HepG2 (cell line): ENCODE results near the gene FBXO24. TPM values are rescaled to one million over a fixed set of nuclear protein-coding genes. Genes with fewer than 3 reads are reported as not detected.

Experiments
- EP300 ChIP-seq, 3 experiments: sonication (generic) in 1 of 3; formaldehyde crosslinking in 1 of 3; IDR thresholded peaks; 2 replicates each; pipeline versions ENCODE4 v1.5.1 to v1.6.1; 2011 to 2020; ENCODE audit warnings: low read depth in 2 of 3, low read length in 2 of 3, borderline replicate concordance in 1 of 3, improper control_type of control experiment in 1 of 3, mild to moderate bottlenecking in 1 of 3, missing genetic modification reagents in 1 of 3, moderate library complexity in 1 of 3
- HDAC2 ChIP-seq: sonication (generic); formaldehyde crosslinking; IDR thresholded peaks from 2 replicates; pipeline ENCODE4 v1.4.0; 2020; ENCODE audit warnings: missing genetic modification reagents
- MBD4 ChIP-seq: IDR thresholded peaks from 2 replicates; pipeline ENCODE4 v1.6.1; 2012; ENCODE audit warnings: low read length, inconsistent platforms, borderline replicate concordance
- PCBP1 ChIP-seq: fragments of 200-400 bp; formaldehyde crosslinking; IDR thresholded peaks from 2 replicates; pipeline ENCODE4 v1.6.1; 2017; ENCODE audit warnings: mild to moderate bottlenecking, low read depth, low read length, borderline replicate concordance
- PCBP2 ChIP-seq: fragments of 200-400 bp; formaldehyde crosslinking; optimal IDR thresholded peaks from 2 replicates; pipeline ENCODE3; 2018; ENCODE audit warnings: low read length, low read depth; ENCODE audit not compliant: poor library complexity, severe bottlenecking
- RBAK ChIP-seq: sonication (generic); formaldehyde crosslinking; IDR thresholded peaks from 2 replicates; pipeline ENCODE4 v1.5.1; 2020; ENCODE audit warnings: mild to moderate bottlenecking, missing genetic modification reagents
- RFXANK ChIP-seq: IDR thresholded peaks from 2 replicates; pipeline ENCODE4 v1.6.1; 2016
- SATB2 ChIP-seq: sonication (generic); formaldehyde crosslinking; IDR thresholded peaks from 2 replicates; pipeline ENCODE4 v1.5.0; 2020; ENCODE audit warnings: missing genetic modification reagents
- SNAPC4 ChIP-seq: sonication (generic); formaldehyde crosslinking; IDR thresholded peaks from 2 replicates; pipeline ENCODE4 v1.4.0; 2020; ENCODE audit warnings: mild to moderate bottlenecking, missing genetic modification reagents
- TRIM24 ChIP-seq: sonication (generic); formaldehyde crosslinking; IDR thresholded peaks from 2 replicates; pipeline ENCODE4 v1.8.0; 2022; ENCODE audit warnings: mild to moderate bottlenecking, missing genetic modification reagents
- ZNF253 ChIP-seq: sonication (generic); formaldehyde crosslinking; IDR thresholded peaks from 2 replicates; pipeline ENCODE4 v1.8.0; 2022; ENCODE audit warnings: mild to moderate bottlenecking, missing genetic modification reagents, borderline replicate concordance
- ZNF280D ChIP-seq: sonication (generic); formaldehyde crosslinking; IDR thresholded peaks from 2 replicates; pipeline ENCODE4 v1.5.1; 2020; ENCODE audit warnings: mild to moderate bottlenecking, missing genetic modification reagents
- ZNF484 ChIP-seq: sonication (generic); formaldehyde crosslinking; IDR thresholded peaks from 2 replicates; pipeline ENCODE4 v1.5.1; 2020; ENCODE audit warnings: mild to moderate bottlenecking, low read depth, missing genetic modification reagents, borderline replicate concordance
- ZNF639 ChIP-seq: conservative IDR thresholded peaks from 2 replicates; pipeline ENCODE4 v1.6.1; 2018; ENCODE audit warnings: missing genetic modification reagents
- ZNF737 ChIP-seq: sonication (generic); formaldehyde crosslinking; IDR thresholded peaks from 2 replicates; pipeline ENCODE4 v1.5.0; 2020; ENCODE audit warnings: missing genetic modification reagents, mild to moderate bottlenecking, borderline replicate concordance
- ZNF761 ChIP-seq: sonication (generic); formaldehyde crosslinking; conservative IDR thresholded peaks from 2 replicates; pipeline ENCODE4 v1.4.0; 2020; ENCODE audit warnings: mild to moderate bottlenecking, missing genetic modification reagents
- ZNF770 ChIP-seq: sonication (generic); formaldehyde crosslinking; IDR thresholded peaks from 2 replicates; pipeline ENCODE4 v1.5.0; 2020; ENCODE audit warnings: mild to moderate bottlenecking, missing genetic modification reagents
- polyA plus RNA-seq, 8 experiments: library from polyadenylated mRNA; depleted of rRNA in 3 of 8; stranded (reverse) in 7 of 8; unstranded in 1 of 8; fragments of >200 nt; fragmentation: Illumina TruSeq in 4 of 8; extraction: Trizol in 4 of 8; gene quantifications; 2 replicates each; pipeline versions ENCODE4 v1.2.1 to v1.2.3, GENCODE V29; 2011 to 2016; ENCODE audit warnings: low read depth in 4 of 8, missing spikeins in 1 of 8, mixed read lengths in 1 of 8; ENCODE audit not compliant: insufficient read depth in 1 of 8
- total RNA-seq, 5 experiments: library from RNA; depleted of rRNA; stranded (reverse); fragments of >200 nt; fragmentation: Illumina TruSeq; extraction: Trizol; gene quantifications; 2 replicates each; pipeline ENCODE4 v1.2.3, GENCODE V29; 2016; ENCODE audit warnings: low read depth in 1 of 5

The FBXO24 gene
- total and polyA plus RNA-seq, 2 of the 13 experiments (the other 11 are each of a cell fraction or from before 2014, with no cell fraction given) = 0.20 to 0.55 TPM

- TF ChIP-seq PCBP1 (peak; percentile 93), ZNF484 (no peak), ZNF737 (CRISPR knock-in tag) (no peak), MBD4 (no peak), HDAC2 (CRISPR knock-in tag) (peak; percentile 61), ZNF280D (CRISPR knock-in tag) (peak; percentile 49; the same call in 1 of the 2 replicates), ZNF761 (CRISPR knock-in tag) (no peak; the same call in 1 of the 2 replicates), ZNF253 (CRISPR knock-in tag) (no peak), ZNF639 (CRISPR knock-in tag) (0 out of 2 replicates have a peak, but pooled peaks have one; percentile 32), EP300 (IDR thresholded peaks at IDR 0.05; ENCODE audit: low read depth in 2 of 2, low read length in 2 of 2) (peak; percentile 72 to 79), EP300 (CRISPR knock-in tag; IDR thresholded peaks at IDR 0.05; ENCODE audit: borderline replicate concordance) (peak; percentile 43; the same call in 1 of the 2 replicates), RFXANK (no peak), TRIM24 (no peak), RBAK (CRISPR knock-in tag) (no peak), SATB2 (CRISPR knock-in tag) (peak; percentile 70; the same call in 1 of the 2 replicates), SNAPC4 (no peak), ZNF770 (CRISPR knock-in tag) (peak; percentile 56; the same call in 1 of the 2 replicates), PCBP2 (no peak)
Observed at GRCh38 chr7:100568176-100568895, 17.8 kb upstream of the FBXO24 start (continued).
